ENCODE results near the gene ADORA3. TPM values are rescaled to one million over a fixed set of nuclear protein-coding genes. Genes with fewer than 3 reads are reported as not detected.
A peak's percentile ranks its signal among the peaks of the same experiment; 100 is the strongest.

Gene ADORA3
- total and polyA plus RNA-seq, 12 donors: 2.3 to 51.0 (median 18.7) TPM

DNA sequence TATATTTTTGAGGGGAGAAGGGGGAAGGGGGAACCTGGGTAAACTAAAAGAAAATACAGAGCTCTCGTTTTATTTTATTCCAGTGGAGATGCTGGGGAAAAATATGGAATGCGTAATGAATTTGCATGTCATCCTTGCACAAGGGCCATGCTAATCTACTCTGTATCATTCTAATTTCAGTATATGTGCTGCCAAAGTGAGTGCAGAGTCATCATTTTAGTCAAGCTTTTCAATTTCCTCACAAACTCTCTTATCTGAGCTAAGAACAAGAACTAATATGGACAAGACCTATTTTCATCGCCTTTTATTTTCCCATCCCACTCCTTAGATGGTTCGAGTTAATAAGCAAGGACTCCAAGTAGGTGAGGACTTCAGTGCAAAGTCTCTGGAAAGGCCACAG is 13.2 kb downstream of the ADORA3 start:
- H3K36me3 ChIP-seq (replicated peaks in 1 of 2): no peaks in the 10 kb centered on the region
- peak overlapping the region; percentile 18 to 86 (median 36) for H3K27ac ChIP-seq
- intact Hi-C loops (cut with DNase I): no loop called here
- no peak overlapping the region for H3K4me3 ChIP-seq
- DNase-seq: no peak
- H3K9me3 ChIP-seq (replicated peaks in 1 of 3): no peaks in the 10 kb centered on the region
- WGBS, 4 donors: 80 to 84% (median 82%) methylated on average over 4 of the region's 4 CpGs
- H3K27me3 ChIP-seq: no peaks in the 10 kb centered on the region
- TF ChIP-seq, protein P1, sequence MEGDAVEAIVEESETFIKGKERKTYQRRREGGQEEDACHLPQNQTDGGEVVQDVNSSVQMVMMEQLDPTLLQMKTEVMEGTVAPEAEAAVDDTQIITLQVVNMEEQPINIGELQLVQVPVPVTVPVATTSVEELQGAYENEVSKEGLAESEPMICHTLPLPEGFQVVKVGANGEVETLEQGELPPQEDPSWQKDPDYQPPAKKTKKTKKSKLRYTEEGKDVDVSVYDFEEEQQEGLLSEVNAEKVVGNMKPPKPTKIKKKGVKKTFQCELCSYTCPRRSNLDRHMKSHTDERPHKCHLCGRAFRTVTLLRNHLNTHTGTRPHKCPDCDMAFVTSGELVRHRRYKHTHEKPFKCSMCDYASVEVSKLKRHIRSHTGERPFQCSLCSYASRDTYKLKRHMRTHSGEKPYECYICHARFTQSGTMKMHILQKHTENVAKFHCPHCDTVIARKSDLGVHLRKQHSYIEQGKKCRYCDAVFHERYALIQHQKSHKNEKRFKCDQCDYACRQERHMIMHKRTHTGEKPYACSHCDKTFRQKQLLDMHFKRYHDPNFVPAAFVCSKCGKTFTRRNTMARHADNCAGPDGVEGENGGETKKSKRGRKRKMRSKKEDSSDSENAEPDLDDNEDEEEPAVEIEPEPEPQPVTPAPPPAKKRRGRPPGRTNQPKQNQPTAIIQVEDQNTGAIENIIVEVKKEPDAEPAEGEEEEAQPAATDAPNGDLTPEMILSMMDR (IDR thresholded peaks at IDR 0.05): no peak
- TF ChIP-seq POLR2A (IDR thresholded peaks at IDR 0.05): no peak
- peaks cover 0 to 4% of the 10 kb centered on the region in 2 donors for H3K4me1 ChIP-seq (replicated peaks in 1 of 2)

DNA sequence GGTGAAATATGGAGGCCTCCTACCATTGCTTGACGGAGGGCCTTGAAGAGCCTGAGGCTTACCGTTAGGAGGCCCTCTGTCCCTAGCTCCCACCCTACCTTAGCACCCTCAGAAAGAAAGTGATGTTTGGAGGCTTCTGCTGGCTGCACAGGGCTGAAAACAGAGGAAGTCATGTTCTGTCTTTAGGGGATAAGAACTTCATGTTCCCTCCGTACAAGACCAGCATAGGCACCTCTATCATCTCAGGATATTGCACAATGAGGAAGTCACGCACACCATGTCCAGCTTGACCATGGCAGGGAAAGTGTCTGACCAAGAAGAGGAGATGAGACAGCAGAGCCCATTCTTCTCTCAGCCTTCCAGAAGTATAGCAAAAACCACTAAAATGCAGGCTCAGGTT is 13.8 kb downstream of the ADORA3 start:
- no peaks in the 10 kb centered on the region for H3K27me3 ChIP-seq
- no peak overlapping the region for H3K4me3 ChIP-seq
- intact Hi-C loops (cut with DNase I): no loop called here
- DNase-seq: peak in 6 of 7 donors; percentile 35 to 75 (median 56)
- H3K36me3 ChIP-seq (replicated peaks in 1 of 2): no peaks in the 10 kb centered on the region
- H3K27ac ChIP-seq: peak overlapping the region; percentile 48 to 86 (median 58)
- H3K9me3 ChIP-seq (replicated peaks in 1 of 3): no peaks in the 10 kb centered on the region
- 57 to 68% (median 64%) methylated on average over 4 of the region's 4 CpGs for WGBS, 4 donors
- H3K4me1 ChIP-seq (replicated peaks in 1 of 2): peaks cover 0 to 4% of the 10 kb centered on the region in 2 donors
- TF ChIP-seq POLR2A (IDR thresholded peaks at IDR 0.05): peak in 1 of 2 donors; percentile 33
- TF ChIP-seq, protein P1 (IDR thresholded peaks at IDR 0.05): no peak

DNA sequence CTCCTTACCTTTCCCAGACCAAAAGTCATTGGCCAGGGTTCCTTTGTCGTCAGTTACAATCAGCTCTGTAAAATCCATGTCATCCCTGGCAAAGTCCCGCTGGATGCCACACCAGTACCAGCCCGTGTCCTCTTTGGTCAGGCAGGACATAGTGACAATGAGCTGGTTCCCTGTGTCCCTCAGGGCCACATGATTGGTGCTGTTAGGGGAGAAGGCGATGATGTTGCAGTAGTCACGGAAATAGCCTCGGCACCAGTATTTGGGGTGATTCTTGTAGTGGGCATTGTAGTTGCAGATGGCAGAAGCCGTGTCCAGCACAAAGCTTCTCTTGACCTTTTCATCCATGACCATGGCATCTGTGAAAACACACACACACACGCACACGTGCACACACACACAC is 14.8 kb downstream of the ADORA3 start:
- no peak for TF ChIP-seq POLR2A (IDR thresholded peaks at IDR 0.05)
- TF ChIP-seq, protein P1 (IDR thresholded peaks at IDR 0.05): no peak
- no peak for DNase-seq
- Histone ChIP-seq H3K9me3 (replicated peaks in 1 of 3) (no peaks in the 10 kb centered on the region), H3K4me1 (replicated peaks in 1 of 2) (peaks cover 0 to 4% of the 10 kb centered on the region in 2 donors), H3K27ac (peak overlapping the region; percentile 53 to 86 (median 58)), H3K36me3 (replicated peaks in 1 of 2) (no peaks in the 10 kb centered on the region), H3K4me3 (no peak overlapping the region), H3K27me3 (no peaks in the 10 kb centered on the region)
- intact Hi-C loops (cut with DNase I): no loop called here
- WGBS, 4 donors: 81 to 87% (median 85%) methylated on average over 5 to 9 of the region's 9 CpGs

DNA sequence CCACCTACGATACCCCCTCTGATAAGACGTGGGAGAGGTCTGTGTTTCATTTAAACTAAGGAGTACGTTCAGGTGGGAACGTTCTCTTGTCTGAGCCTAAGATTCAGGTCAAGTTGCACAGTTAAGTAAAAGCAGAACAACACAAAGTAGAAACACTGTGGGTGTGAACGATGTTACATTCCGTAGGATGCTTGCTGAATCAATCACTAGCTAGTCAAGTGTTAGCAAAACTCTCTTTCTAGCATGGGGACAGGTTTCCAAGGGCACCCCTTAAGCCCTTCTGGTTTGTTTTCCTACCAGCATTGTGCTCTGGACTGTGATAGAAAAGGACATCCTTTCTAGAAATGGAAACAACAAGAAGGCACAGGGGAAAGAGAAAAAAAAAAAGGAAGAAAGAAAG is 16.3 kb downstream of the ADORA3 start:
- TF ChIP-seq POLR2A (IDR thresholded peaks at IDR 0.05): no peak
- TF ChIP-seq, protein P1 (IDR thresholded peaks at IDR 0.05): no peak
- Histone ChIP-seq H3K4me3 (peak overlapping the region in 1 of 4 donors; percentile 24), H3K27ac (peak overlapping the region in 2 of 5 donors; percentile 18 to 65), H3K9me3 (replicated peaks in 1 of 3) (no peaks in the 10 kb centered on the region), H3K27me3 (no peaks in the 10 kb centered on the region), H3K4me1 (replicated peaks in 1 of 2) (peaks cover 0 to 4% of the 10 kb centered on the region in 2 donors), H3K36me3 (replicated peaks in 1 of 2) (no peaks in the 10 kb centered on the region)
- DNase-seq: no peak
- intact Hi-C loops (cut with DNase I): no loop called here
- 74 to 84% (median 80%) methylated on average over 6 of the region's 6 CpGs for WGBS, 4 donors
